ENCODE data around the gene ATXN7L3.

- no peak for TF ChIP-seq CTCF (conservative IDR thresholded peaks at IDR 0.05)
- TF ChIP-seq ZFX (IDR thresholded peaks at IDR 0.05): no peak
Observed at GRCh38 chr17:44190481-44190880, 9.2 kb downstream of the ATXN7L3 start.

Data from C4-2B (cell line).